Measurements from ENCODE around the gene RUVBL2. TPM values are rescaled to one million over a fixed set of nuclear protein-coding genes. Genes with fewer than 3 reads are reported as not detected.

The RUVBL2 gene
- total RNA-seq, 2 donors from 2014 or later, result 110 to 126 TPM

- intact Hi-C loops (cut with DNase I), result loop anchor here (5.0 to 10.0 kb wide), 2 partner anchors 172 to 325 kb away; partner anchors contain the start of gene CA11
- DNase-seq (ENCODE audit: low spot score), result no peak
- H3K36me3 ChIP-seq, result peaks cover 0 to 15% of the 10 kb centered on the region in 2 donors
- H3K27ac ChIP-seq, result no peak overlapping the region
- H3K4me1 ChIP-seq (replicated peaks), result peaks cover 7% of the 10 kb centered on the region
- H3K9me3 ChIP-seq, result no peaks in the 10 kb centered on the region
- H3K4me3 ChIP-seq, result no peak overlapping the region
- WGBS, result 91% methylated on average over 45 of the region's 45 CpGs
- TF ChIP-seq POLR2A (IDR thresholded peaks at IDR 0.05), result no peak
- no peak for TF ChIP-seq CTCF (IDR thresholded peaks at IDR 0.05)
- no peak for TF ChIP-seq POLR2AphosphoS5 (IDR thresholded peaks at IDR 0.05)
- H3K27me3 ChIP-seq (replicated peaks; ENCODE audit: insufficient read depth), result no peaks in the 10 kb centered on the region
Measured at GRCh38 chr19:48969276-48970138, 24.2 kb upstream of the RUVBL2 start.

GRCh38 chr19:48970139-48970766, 23.4 kb upstream of the RUVBL2 start:
- Histone ChIP-seq H3K27me3 (replicated peaks; ENCODE audit: insufficient read depth) (no peaks in the 10 kb centered on the region), H3K9me3 (no peaks in the 10 kb centered on the region), H3K27ac (peak overlapping the region in 1 of 2 donors; percentile 17), H3K36me3 (peaks cover 0 to 15% of the 10 kb centered on the region in 2 donors), H3K4me3 (no peak overlapping the region), H3K4me1 (replicated peaks) (peaks cover 7% of the 10 kb centered on the region)
- intact Hi-C loops (cut with DNase I), result loop anchor here (5.0 kb wide), 1 partner anchor 173 kb away; no protein-coding TSS in a partner anchor
- TF ChIP-seq POLR2AphosphoS5 (IDR thresholded peaks at IDR 0.05) (no peak), CTCF (IDR thresholded peaks at IDR 0.05) (no peak), POLR2A (IDR thresholded peaks at IDR 0.05) (no peak)
- no peak for DNase-seq (ENCODE audit: low spot score)
- WGBS, result 85% methylated on average over 23 of the region's 23 CpGs

GRCh38 chr19:48970923-48971395, 22.7 kb upstream of the RUVBL2 start:
- TF ChIP-seq POLR2A (IDR thresholded peaks at IDR 0.05), result no peak
- peak; percentile 72 for TF ChIP-seq POLR2AphosphoS5 (IDR thresholded peaks at IDR 0.05)
- peak; percentile 78 to 89 (median 82) for TF ChIP-seq CTCF (IDR thresholded peaks at IDR 0.05)
- Histone ChIP-seq H3K27me3 (replicated peaks; ENCODE audit: insufficient read depth) (no peaks in the 10 kb centered on the region), H3K36me3 (peaks cover 0 to 15% of the 10 kb centered on the region in 2 donors), H3K27ac (peak overlapping the region in 1 of 2 donors; percentile 17), H3K4me1 (replicated peaks) (peaks cover 7% of the 10 kb centered on the region), H3K4me3 (no peak overlapping the region), H3K9me3 (no peaks in the 10 kb centered on the region)
- 22% methylated on average over 19 of the region's 19 CpGs for WGBS
- DNase-seq (ENCODE audit: low spot score), result peak; percentile 67
- intact Hi-C loops (cut with DNase I), result loop anchor here (5.0 kb wide), 1 partner anchor 174 kb away; no protein-coding TSS in a partner anchor

- WGBS, result 94% methylated on average over 13 of the region's 13 CpGs
- no peak overlapping the region for H3K27ac ChIP-seq
- no peaks in the 10 kb centered on the region for H3K9me3 ChIP-seq
- intact Hi-C loops (cut with DNase I), result no loop called here
- no peak for DNase-seq (ENCODE audit: low spot score)
- H3K4me3 ChIP-seq, result no peak overlapping the region
- peaks cover 0 to 10% of the 10 kb centered on the region in 2 donors for H3K36me3 ChIP-seq
- no peaks in the 10 kb centered on the region for H3K4me1 ChIP-seq (replicated peaks)
- TF ChIP-seq CTCF (IDR thresholded peaks at IDR 0.05) (no peak), POLR2AphosphoS5 (IDR thresholded peaks at IDR 0.05) (no peak), POLR2A (IDR thresholded peaks at IDR 0.05) (no peak)
- H3K27me3 ChIP-seq (replicated peaks; ENCODE audit: insufficient read depth), result no peaks in the 10 kb centered on the region
Measured at GRCh38 chr19:48975947-48976847, 17.5 kb upstream of the RUVBL2 start.

Measured in prostate gland (tissue), 2 donors.